SKM-1 treated with dmso at 0.1 percent for 144 hours (cell line): ENCODE measurements around the gene LTBP3.
"Not testable (repeated sequence)": the region's sequence is repeated elsewhere in the genome, so short reads cannot be mapped to it uniquely, and the experiment has no call there.

Experiments
- DNase-seq: peaks from one replicate; lab custom pipeline; 2025; ENCODE audit not compliant: unreplicated experiment; lab: John Stamatoyannopoulos, UW

Gene LTBP3

DNA sequence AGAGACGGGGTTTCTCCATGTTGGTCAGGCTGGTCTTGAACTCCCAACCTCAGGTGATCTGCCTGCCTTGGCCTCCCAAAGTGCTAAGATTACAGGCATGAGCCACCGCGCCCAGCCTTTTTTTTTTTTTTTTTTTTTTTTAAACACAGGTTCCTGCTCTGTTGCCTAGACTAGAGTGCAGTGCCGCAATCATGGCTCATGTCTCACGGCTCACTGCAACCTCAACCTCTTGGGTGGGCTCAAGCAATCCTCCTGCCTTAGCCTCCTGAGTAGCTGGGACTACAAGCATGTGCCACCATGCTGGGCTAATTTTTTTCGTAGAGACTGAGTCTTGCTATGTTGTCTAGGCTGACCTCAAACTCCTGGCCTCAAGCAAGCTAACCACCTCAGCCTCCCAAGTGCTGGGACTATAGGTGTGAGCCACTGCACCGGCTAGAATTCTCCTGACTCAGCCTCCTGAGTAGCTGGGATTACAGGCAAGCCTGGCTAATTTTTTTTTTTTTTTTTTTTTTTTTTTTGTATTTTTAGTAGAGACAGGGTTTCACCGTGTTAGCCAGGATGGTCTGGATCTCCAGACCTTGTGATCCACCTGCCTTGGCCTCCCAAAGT lies 39.1 kb downstream of the LTBP3 start:
- DNase-seq: not testable (repeated sequence)

DNA sequence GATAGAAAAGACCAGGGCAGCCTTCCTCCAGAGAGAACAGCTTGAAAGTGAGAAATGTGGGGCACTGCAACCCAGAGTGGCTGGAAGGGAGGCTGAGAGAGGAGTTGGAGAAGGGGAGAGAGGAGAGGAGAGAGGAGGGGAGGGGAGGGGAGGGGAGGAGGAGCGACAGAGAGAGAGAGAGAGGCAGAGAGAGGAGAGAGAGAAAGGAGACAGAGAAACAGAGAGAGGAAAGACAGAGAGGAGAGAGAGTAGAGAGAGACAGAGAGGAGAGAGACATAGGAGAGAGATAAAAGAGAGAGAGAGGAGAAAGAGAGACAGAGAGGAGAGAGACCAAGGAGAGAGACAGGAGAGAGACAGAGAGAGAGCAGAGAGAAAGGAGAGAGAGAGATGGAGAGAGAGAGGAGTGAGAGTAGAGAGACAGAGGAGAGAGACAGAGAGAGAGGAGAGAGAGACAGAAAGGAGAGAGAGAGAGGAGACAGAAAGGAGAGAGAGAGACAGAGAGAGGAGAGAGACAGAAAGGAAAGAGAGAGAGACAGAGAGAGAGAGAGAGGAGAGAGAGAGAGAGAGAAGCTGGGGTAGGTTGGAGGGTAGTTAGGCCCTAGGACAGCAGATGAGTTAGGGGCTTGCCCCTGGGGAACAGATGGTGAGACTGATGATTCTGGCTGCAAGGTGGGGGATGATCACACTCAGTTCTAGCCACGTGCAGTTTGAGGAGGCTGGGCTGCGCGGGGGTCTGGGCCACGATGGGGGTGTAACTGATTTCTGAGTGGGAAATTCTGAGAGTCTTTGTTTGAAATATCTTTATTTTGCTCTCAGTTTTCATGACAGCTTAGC lies 41.8 kb downstream of the LTBP3 start:
- DNase-seq: no peak

DNA sequence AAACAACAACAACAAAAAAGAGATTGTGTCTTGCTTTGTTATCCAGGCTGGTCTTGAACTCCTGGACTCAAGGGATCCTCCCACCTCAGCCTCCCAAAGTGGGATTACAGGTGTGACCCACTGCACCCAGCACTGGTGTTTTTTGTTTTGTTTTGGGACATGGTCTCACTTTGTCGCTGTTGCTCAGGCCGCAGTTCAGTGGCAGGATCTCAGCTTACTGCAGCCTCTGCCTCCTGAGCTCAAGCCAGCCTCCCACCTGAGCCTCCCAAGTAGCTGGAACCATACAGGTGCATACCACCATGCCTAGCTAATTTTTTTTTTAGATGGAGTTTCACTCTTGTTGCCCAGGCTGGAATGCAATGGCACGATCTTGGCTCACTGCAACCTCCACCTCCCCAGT lies 45.8 kb downstream of the LTBP3 start:
- DNase-seq: not testable (repeated sequence)

DNA sequence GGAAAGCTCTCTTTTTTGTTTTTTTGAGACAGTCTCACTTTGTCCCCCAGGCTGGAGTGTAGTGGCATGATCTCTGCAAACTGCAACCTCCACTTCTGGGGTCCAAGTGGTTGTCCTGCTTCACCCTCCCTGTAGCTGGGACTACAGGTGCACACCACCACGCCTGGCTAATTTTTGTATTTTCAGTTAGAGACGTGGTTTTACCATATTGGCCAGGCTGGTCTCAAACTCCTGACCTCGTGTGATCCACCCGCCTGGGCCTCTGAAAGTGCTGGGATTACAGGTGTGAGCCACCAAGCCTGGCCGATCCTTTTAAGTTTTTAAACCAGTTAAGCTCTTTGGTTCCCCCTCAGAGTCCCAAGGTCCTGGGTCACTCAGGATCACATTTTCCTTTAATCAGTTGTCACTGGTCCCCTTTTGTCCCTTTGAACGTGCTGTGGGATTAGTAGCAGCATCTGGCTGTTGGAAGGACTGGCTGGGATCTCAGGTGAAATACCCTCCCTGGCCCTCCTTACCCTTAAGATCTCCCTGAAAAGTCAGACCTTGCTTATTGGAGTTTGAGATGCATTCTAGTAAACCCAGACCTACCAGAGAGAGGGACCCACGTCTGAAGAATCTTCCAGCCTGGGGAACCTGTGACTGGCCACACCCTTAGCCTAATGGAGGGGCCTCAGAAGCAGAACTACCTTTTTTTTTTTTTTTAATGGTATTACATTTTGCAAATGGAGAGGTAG lies 51.2 kb downstream of the LTBP3 start:
- DNase-seq: no peak

DNA sequence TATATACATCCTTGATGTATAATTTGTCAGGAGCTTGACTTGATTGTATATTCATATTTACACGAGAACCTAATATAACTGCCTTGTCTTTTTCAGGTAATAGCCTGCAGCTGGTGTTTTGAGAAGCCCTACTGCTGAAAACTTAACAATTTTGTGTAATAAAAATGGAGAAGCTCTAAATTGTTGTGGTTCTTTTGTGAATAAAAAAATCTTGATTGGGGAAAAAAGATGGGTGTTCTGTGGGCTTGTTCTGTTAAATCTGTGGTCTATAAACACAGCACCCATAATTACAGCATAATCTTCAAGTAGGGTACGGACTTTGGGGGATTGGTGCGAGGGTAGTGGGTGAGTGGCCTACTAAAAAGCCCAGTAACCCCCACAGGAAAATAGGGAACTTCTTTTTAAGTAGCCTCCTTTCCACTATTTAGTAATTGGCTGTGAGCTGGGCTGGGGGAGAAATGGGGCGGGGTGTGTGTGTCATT lies 51.8 kb downstream of the LTBP3 start:
- peak; percentile 32 for DNase-seq

DNA sequence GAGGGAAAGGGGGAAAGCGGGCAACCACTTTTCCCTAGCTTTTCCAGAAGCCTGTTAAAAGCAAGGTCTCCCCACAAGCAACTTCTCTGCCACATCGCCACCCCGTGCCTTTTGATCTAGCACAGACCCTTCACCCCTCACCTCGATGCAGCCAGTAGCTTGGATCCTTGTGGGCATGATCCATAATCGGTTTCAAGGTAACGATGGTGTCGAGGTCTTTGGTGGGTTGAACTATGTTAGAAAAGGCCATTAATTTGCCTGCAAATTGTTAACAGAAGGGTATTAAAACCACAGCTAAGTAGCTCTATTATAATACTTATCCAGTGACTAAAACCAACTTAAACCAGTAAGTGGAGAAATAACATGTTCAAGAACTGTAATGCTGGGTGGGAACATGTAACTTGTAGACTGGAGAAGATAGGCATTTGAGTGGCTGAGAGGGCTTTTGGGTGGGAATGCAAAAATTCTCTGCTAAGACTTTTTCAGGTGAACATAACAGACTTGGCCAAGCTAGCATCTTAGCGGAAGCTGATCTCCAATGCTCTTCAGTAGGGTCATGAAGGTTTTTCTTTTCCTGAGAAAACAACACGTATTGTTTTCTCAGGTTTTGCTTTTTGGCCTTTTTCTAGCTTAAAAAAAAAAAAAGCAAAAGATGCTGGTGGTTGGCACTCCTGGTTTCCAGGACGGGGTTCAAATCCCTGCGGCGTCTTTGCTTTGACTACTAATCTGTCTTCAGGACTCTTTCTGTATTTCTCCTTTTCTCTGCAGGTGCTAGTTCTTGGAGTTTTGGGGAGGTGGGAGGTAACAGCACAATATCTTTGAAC lies 52.5 kb downstream of the LTBP3 start:
- DNase-seq: no peak

DNA sequence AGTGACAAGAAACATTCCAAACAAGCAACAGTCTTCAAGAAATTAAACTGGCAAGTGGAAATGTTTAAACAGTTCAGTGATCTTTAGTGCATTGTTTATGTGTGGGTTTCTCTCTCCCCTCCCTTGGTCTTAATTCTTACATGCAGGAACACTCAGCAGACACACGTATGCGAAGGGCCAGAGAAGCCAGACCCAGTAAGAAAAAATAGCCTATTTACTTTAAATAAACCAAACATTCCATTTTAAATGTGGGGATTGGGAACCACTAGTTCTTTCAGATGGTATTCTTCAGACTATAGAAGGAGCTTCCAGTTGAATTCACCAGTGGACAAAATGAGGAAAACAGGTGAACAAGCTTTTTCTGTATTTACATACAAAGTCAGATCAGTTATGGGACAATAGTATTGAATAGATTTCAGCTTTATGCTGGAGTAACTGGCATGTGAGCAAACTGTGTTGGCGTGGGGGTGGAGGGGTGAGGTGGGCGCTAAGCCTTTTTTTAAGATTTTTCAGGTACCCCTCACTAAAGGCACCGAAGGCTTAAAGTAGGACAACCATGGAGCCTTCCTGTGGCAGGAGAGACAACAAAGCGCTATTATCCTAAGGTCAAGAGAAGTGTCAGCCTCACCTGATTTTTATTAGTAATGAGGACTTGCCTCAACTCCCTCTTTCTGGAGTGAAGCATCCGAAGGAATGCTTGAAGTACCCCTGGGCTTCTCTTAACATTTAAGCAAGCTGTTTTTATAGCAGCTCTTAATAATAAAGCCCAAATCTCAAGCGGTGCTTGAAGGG lies 53.3 kb downstream of the LTBP3 start:
- no peak for DNase-seq

DNA sequence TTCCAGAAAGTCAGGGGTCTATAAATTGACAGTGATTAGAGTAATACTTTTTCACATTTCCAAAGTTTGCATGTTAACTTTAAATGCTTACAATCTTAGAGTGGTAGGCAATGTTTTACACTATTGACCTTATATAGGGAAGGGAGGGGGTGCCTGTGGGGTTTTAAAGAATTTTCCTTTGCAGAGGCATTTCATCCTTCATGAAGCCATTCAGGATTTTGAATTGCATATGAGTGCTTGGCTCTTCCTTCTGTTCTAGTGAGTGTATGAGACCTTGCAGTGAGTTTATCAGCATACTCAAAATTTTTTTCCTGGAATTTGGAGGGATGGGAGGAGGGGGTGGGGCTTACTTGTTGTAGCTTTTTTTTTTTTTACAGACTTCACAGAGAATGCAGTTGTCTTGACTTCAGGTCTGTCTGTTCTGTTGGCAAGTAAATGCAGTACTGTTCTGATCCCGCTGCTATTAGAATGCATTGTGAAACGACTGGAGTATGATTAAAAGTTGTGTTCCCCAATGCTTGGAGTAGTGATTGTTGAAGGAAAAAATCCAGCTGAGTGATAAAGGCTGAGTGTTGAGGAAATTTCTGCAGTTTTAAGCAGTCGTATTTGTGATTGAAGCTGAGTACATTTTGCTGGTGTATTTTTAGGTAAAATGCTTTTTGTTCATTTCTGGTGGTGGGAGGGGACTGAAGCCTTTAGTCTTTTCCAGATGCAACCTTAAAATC lies 54.0 kb downstream of the LTBP3 start:
- DNase-seq: no peak

DNA sequence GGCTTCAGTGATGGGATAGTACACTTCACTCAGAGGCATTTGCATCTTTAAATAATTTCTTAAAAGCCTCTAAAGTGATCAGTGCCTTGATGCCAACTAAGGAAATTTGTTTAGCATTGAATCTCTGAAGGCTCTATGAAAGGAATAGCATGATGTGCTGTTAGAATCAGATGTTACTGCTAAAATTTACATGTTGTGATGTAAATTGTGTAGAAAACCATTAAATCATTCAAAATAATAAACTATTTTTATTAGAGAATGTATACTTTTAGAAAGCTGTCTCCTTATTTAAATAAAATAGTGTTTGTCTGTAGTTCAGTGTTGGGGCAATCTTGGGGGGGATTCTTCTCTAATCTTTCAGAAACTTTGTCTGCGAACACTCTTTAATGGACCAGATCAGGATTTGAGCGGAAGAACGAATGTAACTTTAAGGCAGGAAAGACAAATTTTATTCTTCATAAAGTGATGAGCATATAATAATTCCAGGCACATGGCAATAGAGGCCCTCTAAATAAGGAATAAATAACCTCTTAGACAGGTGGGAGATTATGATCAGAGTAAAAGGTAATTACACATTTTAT lies 54.7 kb downstream of the LTBP3 start:
- no peak for DNase-seq

DNA sequence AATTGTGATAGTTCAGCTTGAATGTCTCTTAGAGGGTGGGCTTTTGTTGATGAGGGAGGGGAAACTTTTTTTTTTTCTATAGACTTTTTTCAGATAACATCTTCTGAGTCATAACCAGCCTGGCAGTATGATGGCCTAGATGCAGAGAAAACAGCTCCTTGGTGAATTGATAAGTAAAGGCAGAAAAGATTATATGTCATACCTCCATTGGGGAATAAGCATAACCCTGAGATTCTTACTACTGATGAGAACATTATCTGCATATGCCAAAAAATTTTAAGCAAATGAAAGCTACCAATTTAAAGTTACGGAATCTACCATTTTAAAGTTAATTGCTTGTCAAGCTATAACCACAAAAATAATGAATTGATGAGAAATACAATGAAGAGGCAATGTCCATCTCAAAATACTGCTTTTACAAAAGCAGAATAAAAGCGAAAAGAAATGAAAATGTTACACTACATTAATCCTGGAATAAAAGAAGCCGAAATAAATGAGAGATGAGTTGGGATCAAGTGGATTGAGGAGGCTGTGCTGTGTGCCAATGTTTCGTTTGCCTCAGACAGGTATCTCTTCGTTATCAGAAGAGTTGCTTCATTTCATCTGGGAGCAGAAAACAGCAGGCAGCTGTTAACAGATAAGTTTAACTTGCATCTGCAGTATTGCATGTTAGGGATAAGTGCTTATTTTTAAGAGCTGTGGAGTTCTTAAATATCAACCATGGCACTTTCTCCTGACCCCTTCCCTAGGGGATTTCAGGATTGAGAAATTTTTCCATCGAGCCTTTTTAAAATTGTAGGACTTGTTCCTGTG lies 55.4 kb downstream of the LTBP3 start:
- DNase-seq: no peak

DNA sequence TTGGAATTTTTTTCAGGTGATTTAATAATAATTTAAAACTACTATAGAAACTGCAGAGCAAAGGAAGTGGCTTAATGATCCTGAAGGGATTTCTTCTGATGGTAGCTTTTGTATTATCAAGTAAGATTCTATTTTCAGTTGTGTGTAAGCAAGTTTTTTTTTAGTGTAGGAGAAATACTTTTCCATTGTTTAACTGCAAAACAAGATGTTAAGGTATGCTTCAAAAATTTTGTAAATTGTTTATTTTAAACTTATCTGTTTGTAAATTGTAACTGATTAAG lies 55.9 kb downstream of the LTBP3 start:
- DNase-seq: no peak

DNA sequence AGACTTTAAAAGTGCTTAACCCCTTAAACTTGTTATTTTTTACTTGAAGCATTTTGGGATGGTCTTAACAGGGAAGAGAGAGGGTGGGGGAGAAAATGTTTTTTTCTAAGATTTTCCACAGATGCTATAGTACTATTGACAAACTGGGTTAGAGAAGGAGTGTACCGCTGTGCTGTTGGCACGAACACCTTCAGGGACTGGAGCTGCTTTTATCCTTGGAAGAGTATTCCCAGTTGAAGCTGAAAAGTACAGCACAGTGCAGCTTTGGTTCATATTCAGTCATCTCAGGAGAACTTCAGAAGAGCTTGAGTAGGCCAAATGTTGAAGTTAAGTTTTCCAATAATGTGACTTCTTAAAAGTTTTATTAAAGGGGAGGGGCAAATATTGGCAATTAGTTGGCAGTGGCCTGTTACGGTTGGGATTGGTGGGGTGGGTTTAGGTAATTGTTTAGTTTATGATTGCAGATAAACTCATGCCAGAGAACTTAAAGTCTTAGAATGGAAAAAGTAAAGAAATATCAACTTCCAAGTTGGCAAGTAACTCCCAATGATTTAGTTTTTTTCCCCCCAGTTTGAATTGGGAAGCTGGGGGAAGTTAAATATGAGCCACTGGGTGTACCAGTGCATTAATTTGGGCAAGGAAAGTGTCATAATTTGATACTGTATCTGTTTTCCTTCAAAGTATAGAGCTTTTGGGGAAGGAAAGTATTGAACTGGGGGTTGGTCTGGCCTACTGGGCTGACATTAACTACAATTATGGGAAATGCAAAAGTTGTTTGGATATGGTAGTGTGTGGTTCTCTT lies 56.5 kb downstream of the LTBP3 start:
- DNase-seq: no peak

DNA sequence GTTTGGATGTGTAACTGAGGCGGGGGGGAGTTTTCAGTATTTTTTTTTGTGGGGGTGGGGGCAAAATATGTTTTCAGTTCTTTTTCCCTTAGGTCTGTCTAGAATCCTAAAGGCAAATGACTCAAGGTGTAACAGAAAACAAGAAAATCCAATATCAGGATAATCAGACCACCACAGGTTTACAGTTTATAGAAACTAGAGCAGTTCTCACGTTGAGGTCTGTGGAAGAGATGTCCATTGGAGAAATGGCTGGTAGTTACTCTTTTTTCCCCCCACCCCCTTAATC lies 57.0 kb downstream of the LTBP3 start:
- no peak for DNase-seq

DNA sequence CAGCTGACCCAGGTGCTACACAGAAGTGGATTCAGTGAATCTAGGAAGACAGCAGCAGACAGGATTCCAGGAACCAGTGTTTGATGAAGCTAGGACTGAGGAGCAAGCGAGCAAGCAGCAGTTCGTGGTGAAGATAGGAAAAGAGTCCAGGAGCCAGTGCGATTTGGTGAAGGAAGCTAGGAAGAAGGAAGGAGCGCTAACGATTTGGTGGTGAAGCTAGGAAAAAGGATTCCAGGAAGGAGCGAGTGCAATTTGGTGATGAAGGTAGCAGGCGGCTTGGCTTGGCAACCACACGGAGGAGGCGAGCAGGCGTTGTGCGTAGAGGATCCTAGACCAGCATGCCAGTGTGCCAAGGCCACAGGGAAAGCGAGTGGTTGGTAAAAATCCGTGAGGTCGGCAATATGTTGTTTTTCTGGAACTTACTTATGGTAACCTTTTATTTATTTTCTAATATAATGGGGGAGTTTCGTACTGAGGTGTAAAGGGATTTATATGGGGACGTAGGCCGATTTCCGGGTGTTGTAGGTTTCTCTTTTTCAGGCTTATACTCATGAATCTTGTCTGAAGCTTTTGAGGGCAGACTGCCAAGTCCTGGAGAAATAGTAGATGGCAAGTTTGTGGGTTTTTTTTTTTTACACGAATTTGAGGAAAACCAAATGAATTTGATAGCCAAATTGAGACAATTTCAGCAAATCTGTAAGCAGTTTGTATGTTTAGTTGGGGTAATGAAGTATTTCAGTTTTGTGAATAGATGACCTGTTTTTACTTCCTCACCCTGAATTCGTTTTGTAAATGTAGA lies 57.6 kb downstream of the LTBP3 start:
- DNase-seq: peak; percentile 35

DNA sequence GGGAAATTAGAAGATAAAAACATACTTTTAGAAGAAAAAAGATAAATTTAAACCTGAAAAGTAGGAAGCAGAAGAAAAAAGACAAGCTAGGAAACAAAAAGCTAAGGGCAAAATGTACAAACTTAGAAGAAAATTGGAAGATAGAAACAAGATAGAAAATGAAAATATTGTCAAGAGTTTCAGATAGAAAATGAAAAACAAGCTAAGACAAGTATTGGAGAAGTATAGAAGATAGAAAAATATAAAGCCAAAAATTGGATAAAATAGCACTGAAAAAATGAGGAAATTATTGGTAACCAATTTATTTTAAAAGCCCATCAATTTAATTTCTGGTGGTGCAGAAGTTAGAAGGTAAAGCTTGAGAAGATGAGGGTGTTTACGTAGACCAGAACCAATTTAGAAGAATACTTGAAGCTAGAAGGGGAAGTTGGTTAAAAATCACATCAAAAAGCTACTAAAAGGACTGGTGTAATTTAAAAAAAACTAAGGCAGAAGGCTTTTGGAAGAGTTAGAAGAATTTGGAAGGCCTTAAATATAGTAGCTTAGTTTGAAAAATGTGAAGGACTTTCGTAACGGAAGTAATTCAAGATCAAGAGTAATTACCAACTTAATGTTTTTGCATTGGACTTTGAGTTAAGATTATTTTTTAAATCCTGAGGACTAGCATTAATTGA lies 58.3 kb downstream of the LTBP3 start:
- no peak for DNase-seq

DNA sequence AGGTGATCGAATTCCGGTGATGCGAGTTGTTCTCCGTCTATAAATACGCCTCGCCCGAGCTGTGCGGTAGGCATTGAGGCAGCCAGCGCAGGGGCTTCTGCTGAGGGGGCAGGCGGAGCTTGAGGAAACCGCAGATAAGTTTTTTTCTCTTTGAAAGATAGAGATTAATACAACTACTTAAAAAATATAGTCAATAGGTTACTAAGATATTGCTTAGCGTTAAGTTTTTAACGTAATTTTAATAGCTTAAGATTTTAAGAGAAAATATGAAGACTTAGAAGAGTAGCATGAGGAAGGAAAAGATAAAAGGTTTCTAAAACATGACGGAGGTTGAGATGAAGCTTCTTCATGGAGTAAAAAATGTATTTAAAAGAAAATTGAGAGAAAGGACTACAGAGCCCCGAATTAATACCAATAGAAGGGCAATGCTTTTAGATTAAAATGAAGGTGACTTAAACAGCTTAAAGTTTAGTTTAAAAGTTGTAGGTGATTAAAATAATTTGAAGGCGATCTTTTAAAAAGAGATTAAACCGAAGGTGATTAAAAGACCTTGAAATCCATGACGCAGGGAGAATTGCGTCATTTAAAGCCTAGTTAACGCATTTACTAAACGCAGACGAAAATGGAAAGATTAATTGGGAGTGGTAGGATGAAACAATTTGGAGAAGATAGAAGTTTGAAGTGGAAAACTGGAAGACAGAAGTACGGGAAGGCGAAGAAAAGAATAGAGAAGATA lies 59.0 kb downstream of the LTBP3 start, which contains the start of gene MALAT1:
Gene MALAT1, plus strand, starts transcription at position 69 of the 736 bp plus-strand sequence.
- peak; percentile 95 for DNase-seq
